H1 (cell line): Measurements from ENCODE around the gene USH1G. TPM values are rescaled to one million over a fixed set of nuclear protein-coding genes. Genes with fewer than 3 reads are reported as not detected.
A peak's percentile ranks its signal among the peaks of the same experiment; 100 is the strongest.

Experiments used
- CTCF ChIA-PET: fragments of 300-600 bp; sonication (Branson Sonifier 250); formaldehyde crosslinking; loops from one replicate; lab custom pipeline; 2021; ENCODE audit not compliant: partially characterized antibody; lab: Charles Lee
- POLR2A ChIA-PET: fragments of 300-600 bp; sonication (Branson Sonifier 250); formaldehyde crosslinking; loops from one replicate; lab custom pipeline; 2021; ENCODE audit warnings: inconsistent platforms; ENCODE audit not compliant: partially characterized antibody; lab: Charles Lee
- DNase-seq, 2 experiments: peaks; one replicate each; pipeline versions ENCODE4 v3.0.0 to v3.0.0-alpha.2; 2010 to 2022; ENCODE audit warnings: low spot score in 2 of 2, low read depth in 1 of 2, mixed read lengths in 1 of 2
- FAIRE-seq: peaks from 2 replicates; lab custom pipeline; 2011; peaks lifted over from hg19 to GRCh38; lab: Jason Lieb, UNC
- H2AFZ ChIP-seq: 2 replicates; pipeline ENCODE4 v1.8.1; 2012; ENCODE audit warnings: low read length, inconsistent platforms
- H2AK5ac ChIP-seq: 2 replicates; pipeline ENCODE4 v1.6.1; 2013; ENCODE audit warnings: low read depth, low read length
- H2BK120ac ChIP-seq: replicated peaks from 2 replicates; pipeline ENCODE3; 2013; ENCODE audit warnings: low read depth, low read length, inconsistent platforms
- H2BK12ac ChIP-seq: 2 replicates; pipeline ENCODE4 v1.6.1; 2013; ENCODE audit warnings: low read depth, low read length
- H2BK15ac ChIP-seq: 2 replicates; pipeline ENCODE4 v1.6.1; 2013; ENCODE audit warnings: low read length
- H2BK20ac ChIP-seq: 2 replicates; pipeline ENCODE4 v1.6.1; 2013; ENCODE audit warnings: low read length
- H2BK5ac ChIP-seq: 2 replicates; pipeline ENCODE4 v1.6.1; 2013; ENCODE audit warnings: low read depth, low read length
- H3K14ac ChIP-seq: 2 replicates; pipeline ENCODE4 v1.6.1; 2013; ENCODE audit warnings: inconsistent platforms; ENCODE audit not compliant: insufficient read length
- H3K18ac ChIP-seq: 2 replicates; pipeline ENCODE4 v1.6.1; 2013; ENCODE audit warnings: low read length; ENCODE audit errors: extremely low read depth
- H3K23ac ChIP-seq: 2 replicates; pipeline ENCODE4 v1.6.1; 2013; ENCODE audit warnings: inconsistent platforms; ENCODE audit not compliant: insufficient read length
- H3K23me2 ChIP-seq: 2 replicates; pipeline ENCODE4 v1.6.1; 2013; ENCODE audit warnings: low read depth, low read length
- H3K27ac ChIP-seq: 2 replicates; pipeline ENCODE4 v1.6.1; 2011; ENCODE audit warnings: low read depth, low read length, inconsistent platforms
- H3K27me3 ChIP-seq, 4 experiments: replicated peaks in 1 of 4; 1 replicate in 1 of 4; 2 replicates in 3 of 4; pipeline versions ENCODE4 v1.6.1 to v1.8.1; 2011 to 2013; ENCODE audit warnings: low read length in 3 of 4, mild to moderate bottlenecking in 3 of 4, inconsistent platforms in 2 of 4, mixed read lengths in 2 of 4, moderate library complexity in 1 of 4; ENCODE audit not compliant: control insufficient read depth in 3 of 4, insufficient read depth in 3 of 4; ENCODE audit errors: extremely low read depth in 1 of 4
- H3K36me3 ChIP-seq, 4 experiments: 2 replicates each; pipeline versions ENCODE4 v1.6.1 to v1.8.1; 2011 to 2013; ENCODE audit warnings: mild to moderate bottlenecking in 4 of 4, low read length in 3 of 4, moderate library complexity in 2 of 4, control low read depth in 1 of 4, inconsistent platforms in 1 of 4; ENCODE audit not compliant: insufficient read depth in 4 of 4, control insufficient read depth in 2 of 4
- H3K4ac ChIP-seq: replicated peaks from 2 replicates; pipeline ENCODE3; 2013; ENCODE audit warnings: low read length, low read depth, mixed read lengths, inconsistent platforms; ENCODE audit not compliant: insufficient read length
- H3K4me1 ChIP-seq, 4 experiments: replicated peaks in 1 of 4; 1 replicate in 1 of 4; 2 replicates in 3 of 4; pipeline versions ENCODE4 v1.6.1 to v1.8.1; 2011 to 2013; ENCODE audit warnings: low read length in 3 of 4, inconsistent platforms in 2 of 4, mixed read lengths in 1 of 4; ENCODE audit not compliant: insufficient read depth in 4 of 4, control insufficient read depth in 3 of 4
- H3K4me2 ChIP-seq, 2 experiments: 2 replicates each; pipeline versions ENCODE4 v1.6.1 to v1.8.1; 2011 to 2013; ENCODE audit warnings: low read depth in 2 of 2, low read length in 2 of 2, control low read depth in 1 of 2, inconsistent platforms in 1 of 2, mild to moderate bottlenecking in 1 of 2; ENCODE audit not compliant: insufficient read depth in 1 of 2
- H3K4me3 ChIP-seq, 4 experiments: fragments of 200-600, 300-600 bp in 1 of 4; sonication (generic), shearing (Covaris generic), sonication (Bioruptor Twin) in 1 of 4; 2 replicates each; pipeline versions ENCODE4 v1.5.1 to v1.8.1; 2011 to 2016; ENCODE audit warnings: low read length in 4 of 4, low read depth in 3 of 4, control low read depth in 2 of 4, inconsistent platforms in 2 of 4, mild to moderate bottlenecking in 2 of 4, mixed read lengths in 1 of 4, moderate library complexity in 1 of 4; ENCODE audit not compliant: insufficient read depth in 2 of 4; ENCODE audit errors: extremely low read depth in 1 of 4
- H3K56ac ChIP-seq: replicated peaks from 2 replicates; pipeline ENCODE3; 2013; ENCODE audit warnings: low read depth, mild to moderate bottlenecking, mixed read lengths, low read length, inconsistent platforms; ENCODE audit not compliant: insufficient read length
- H3K79me1 ChIP-seq: 2 replicates; pipeline ENCODE4 v1.6.1; 2013; ENCODE audit warnings: low read depth, low read length, control low read depth
- H3K79me2 ChIP-seq, 2 experiments: 2 replicates each; pipeline versions ENCODE4 v1.6.1 to v1.8.1; 2012 to 2013; ENCODE audit warnings: low read length in 2 of 2, mild to moderate bottlenecking in 2 of 2, inconsistent platforms in 1 of 2; ENCODE audit not compliant: insufficient read depth in 2 of 2, control insufficient read depth in 1 of 2
- H3K9ac ChIP-seq, 4 experiments: replicated peaks in 1 of 4; 1 replicate in 1 of 4; 2 replicates in 3 of 4; pipeline versions ENCODE4 v1.6.1 to v1.8.1; 2011 to 2013; ENCODE audit warnings: low read depth in 3 of 4, low read length in 3 of 4, control low read depth in 2 of 4, mild to moderate bottlenecking in 2 of 4, moderate library complexity in 2 of 4, inconsistent platforms in 1 of 4; ENCODE audit errors: extremely low read depth in 1 of 4
- H3K9me3 ChIP-seq, 2 experiments: 2 replicates each; pipeline versions ENCODE4 v1.6.1 to v1.8.1; 2012 to 2013; ENCODE audit warnings: mild to moderate bottlenecking in 2 of 2, moderate library complexity in 2 of 2, control low read depth in 1 of 2, inconsistent platforms in 1 of 2, low read depth in 1 of 2, low read length in 1 of 2, mixed read lengths in 1 of 2; ENCODE audit not compliant: insufficient read depth in 2 of 2
- H4K20me1 ChIP-seq, 2 experiments: replicated peaks in 1 of 2; 2 replicates each; pipeline versions ENCODE3 to v1.8.1; 2011 to 2013; ENCODE audit warnings: inconsistent platforms in 2 of 2, low read length in 2 of 2, mild to moderate bottlenecking in 1 of 2; ENCODE audit not compliant: insufficient read depth in 2 of 2, control insufficient read depth in 1 of 2
- H4K5ac ChIP-seq: 2 replicates; pipeline ENCODE4 v1.6.1; 2013; ENCODE audit warnings: low read length, low read depth, mixed read lengths, inconsistent platforms; ENCODE audit not compliant: insufficient read length
- H4K8ac ChIP-seq: 2 replicates; pipeline ENCODE4 v1.8.0; 2013; ENCODE audit warnings: mild to moderate bottlenecking, moderate library complexity, low read length, inconsistent platforms; ENCODE audit not compliant: insufficient read depth; ENCODE audit errors: extremely low read depth
- H4K91ac ChIP-seq: replicated peaks from 2 replicates; pipeline ENCODE3; 2013; ENCODE audit warnings: low read length, mixed read lengths, inconsistent platforms; ENCODE audit not compliant: insufficient read length
- CREB1 ChIP-seq: IDR thresholded peaks from 2 replicates; pipeline ENCODE4 v1.6.1; 2012; ENCODE audit warnings: inconsistent platforms
- EGR1 ChIP-seq: IDR thresholded peaks from 2 replicates; pipeline ENCODE4 v1.6.1; 2011; ENCODE audit warnings: low read depth, low read length, borderline replicate concordance
- FOSL1 ChIP-seq: IDR thresholded peaks from 2 replicates; pipeline ENCODE4 v1.6.1; 2011; ENCODE audit warnings: mild to moderate bottlenecking, low read depth, low read length, moderate library complexity; ENCODE audit not compliant: insufficient read depth
- NANOG ChIP-seq: IDR thresholded peaks from 2 replicates; pipeline ENCODE4 v1.6.1; 2011; ENCODE audit warnings: low read length, low read depth, mild to moderate bottlenecking, inconsistent platforms; ENCODE audit not compliant: insufficient read depth, poor library complexity, severe bottlenecking
- RXRA ChIP-seq: IDR thresholded peaks from 2 replicates; pipeline ENCODE4 v1.6.1; 2011; ENCODE audit warnings: low read depth, mild to moderate bottlenecking, low read length, moderate library complexity; ENCODE audit not compliant: insufficient read depth
- SIRT6 ChIP-seq: IDR thresholded peaks from one replicate; pipeline ENCODE4 v1.7.1; 2012; ENCODE audit warnings: low read length, inconsistent platforms
- ZNF274 ChIP-seq: IDR thresholded peaks from 2 replicates; pipeline ENCODE4 v1.7.0; 2012; ENCODE audit warnings: low read length, borderline replicate concordance; ENCODE audit errors: extremely low read depth
- WGBS, 2 experiments: shearing (Covaris generic) in 1 of 2; methylation state at CpG; one replicate each; pipeline versions ENCODE4 v1.1.6 to v1.1.7; 2013 to 2015; ENCODE audit warnings: low lambda C conversion rate in 2 of 2, mixed read lengths in 2 of 2, inconsistent platforms in 1 of 2, low coverage in 1 of 2, missing lambda C conversion rate in 1 of 2; ENCODE audit not compliant: insufficient replicate concordance in 2 of 2, insufficient coverage in 1 of 2, insufficient read length in 1 of 2; ENCODE audit errors: extremely low coverage in 1 of 2, missing lambda C conversion rate in 1 of 2; 5-methylcytosine and 5-hydroxymethylcytosine counted together
- polyA plus RNA-seq, 7 experiments: library from polyadenylated mRNA; depleted of rRNA in 3 of 7; stranded (reverse) in 5 of 7; unstranded in 2 of 7; fragments of >200 nt in 5 of 7; fragments of 200-250 nt in 2 of 7; gene quantifications; 1 replicate in 5 of 7; 2 replicates in 1 of 7; 4 replicates in 1 of 7; pipeline versions ENCODE4 v1.2.1 to v1.2.3, GENCODE V29; 2011 to 2013; ENCODE audit warnings: missing spikeins in 2 of 7, mixed read lengths in 2 of 7
- total RNA-seq: library from RNA; stranded (reverse); fragmentation: NEBNext Ultra II Directional; extraction: Animal tissue kit (Norgen Biotek cat#: 25700); gene quantifications from 2 replicates; pipeline ENCODE4 v1.2.1, GENCODE V29; 2021
- TF ChIP-seq, protein P1 (sequence below): IDR thresholded peaks from 2 replicates; pipeline ENCODE4 v1.6.1; 2011; ENCODE audit warnings: low read length, improper control_type of control experiment

Gene USH1G
- total and polyA plus RNA-seq, 2 of the 8 experiments (the other 6 are each of a cell fraction or from before 2014, with no cell fraction given) = 1.6 to 4.3 TPM

DNA sequence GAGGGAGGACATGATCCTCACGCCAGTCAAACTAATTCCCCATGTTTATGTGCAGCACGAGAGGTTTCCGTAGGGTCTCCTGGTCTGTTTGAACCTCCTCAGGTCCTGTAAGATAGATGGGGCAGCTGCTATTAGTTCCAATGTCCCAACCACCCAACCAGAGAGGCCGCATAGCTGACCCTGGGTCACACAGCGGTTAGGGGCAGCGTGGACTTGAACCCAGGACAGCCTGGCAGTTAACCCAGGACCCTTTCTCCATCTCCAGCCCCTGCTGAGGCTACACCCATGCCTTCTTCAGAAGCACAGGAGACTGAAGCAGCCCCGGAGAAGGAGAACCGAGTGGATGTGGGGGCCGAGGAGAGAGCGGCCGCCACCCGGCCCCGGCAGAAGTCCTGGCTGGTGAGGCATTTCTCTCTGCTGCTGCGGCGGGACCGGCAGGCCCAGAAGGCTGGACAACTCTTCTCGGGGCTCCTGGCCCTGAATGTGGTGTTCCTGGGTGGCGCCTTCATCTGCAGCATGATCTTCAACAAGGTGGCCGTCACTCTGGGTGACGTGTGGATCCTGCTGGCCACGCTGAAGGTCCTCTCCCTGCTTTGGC, 18.2 kb upstream of the USH1G start:
- POLR2A ChIA-PET = no interaction called here
- DNase-seq = no peak
- Histone ChIP-seq H2AK5ac (no peak overlapping the region), H3K79me2 (no peaks in the 10 kb centered on the region), H2AFZ (no peak overlapping the region), H4K20me1 (peaks cover 2 to 8% of the 10 kb centered on the region in 2 experiments), H4K91ac (no peak overlapping the region)
- no peak for TF ChIP-seq RXRA
- TF ChIP-seq SIRT6 = no peak
- TF ChIP-seq CREB1 = no peak
- no peak for TF ChIP-seq ZNF274
- TF ChIP-seq, protein P1, sequence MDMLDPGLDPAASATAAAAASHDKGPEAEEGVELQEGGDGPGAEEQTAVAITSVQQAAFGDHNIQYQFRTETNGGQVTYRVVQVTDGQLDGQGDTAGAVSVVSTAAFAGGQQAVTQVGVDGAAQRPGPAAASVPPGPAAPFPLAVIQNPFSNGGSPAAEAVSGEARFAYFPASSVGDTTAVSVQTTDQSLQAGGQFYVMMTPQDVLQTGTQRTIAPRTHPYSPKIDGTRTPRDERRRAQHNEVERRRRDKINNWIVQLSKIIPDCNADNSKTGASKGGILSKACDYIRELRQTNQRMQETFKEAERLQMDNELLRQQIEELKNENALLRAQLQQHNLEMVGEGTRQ = no peak
- TF ChIP-seq FOSL1 = no peak
- no peak for TF ChIP-seq EGR1
- no peak for TF ChIP-seq NANOG
- TF ChIP-seq, all 59 proteins: peak for 0
- no peak overlapping the region for H3K4ac ChIP-seq
- H3K23me2 ChIP-seq = no peaks in the 10 kb centered on the region
- no peak overlapping the region for H3K4me2 ChIP-seq
- no peak overlapping the region for H4K8ac ChIP-seq
- H4K5ac ChIP-seq = no peak overlapping the region
- no peak overlapping the region for H3K9ac ChIP-seq
- no peaks in the 10 kb centered on the region for H3K79me1 ChIP-seq
- H2BK5ac ChIP-seq = 0 out of 2 replicates have a peak overlapping the region, but pooled peaks have one; percentile 39
- no peak overlapping the region for H2BK12ac ChIP-seq
- no peak overlapping the region for H3K27ac ChIP-seq
- H3K9me3 ChIP-seq = no peaks in the 10 kb centered on the region
- no peak overlapping the region for H3K4me3 ChIP-seq
- peaks cover 0 to 3% (median 2%) of the 10 kb centered on the region in 4 experiments; a peak in 3 of 7 replicates for H3K4me1 ChIP-seq
- no peak for FAIRE-seq
- peak overlapping the region; percentile 61; the same call in 1 of the 2 replicates for H2BK20ac ChIP-seq
- 86% methylated on average over 17 of the region's 21 CpGs; no CpG with 5 or more reads in 1 of the 2 experiments for WGBS, 2 experiments
- no peaks in the 10 kb centered on the region for H3K36me3 ChIP-seq
- no peak overlapping the region for H2BK15ac ChIP-seq
- H3K23ac ChIP-seq = no peak overlapping the region
- H3K18ac ChIP-seq = no peak overlapping the region
- H2BK120ac ChIP-seq = no peak overlapping the region
- peaks cover 11 to 29% (median 23%) of the 10 kb centered on the region in 4 experiments for H3K27me3 ChIP-seq
- H3K56ac ChIP-seq = no peak overlapping the region
- H3K14ac ChIP-seq = no peak overlapping the region
- CTCF ChIA-PET = interaction anchor here (27.2 to 49.9 kb wide), 2 partner anchors 10 to 11 kb away, joined by 1072 read pairs; partner anchors contain the start of genes OTOP2, OTOP3 and USH1G
